Brain microvascular endothelial cell (primary cell): ENCODE results near the gene KIZ.

Source experiments
- DNase-seq: peaks from one replicate; pipeline ENCODE4 v3.0.0-alpha.2; 2020
- H3K27ac ChIP-seq: fragments of 250-450 bp; sonication (Bioruptor Pico); 2 replicates; pipeline ENCODE4 v1.5.1; 2020; ENCODE audit warnings: mild to moderate bottlenecking, moderate library complexity
- H3K27me3 ChIP-seq: fragments of 250-450 bp; sonication (Bioruptor Pico); replicated peaks from 2 replicates; pipeline ENCODE4 v1.5.1; 2020; ENCODE audit warnings: mild to moderate bottlenecking
- H3K36me3 ChIP-seq: fragments of 250-450 bp; sonication (Bioruptor Pico); replicated peaks from 2 replicates; pipeline ENCODE4 v1.5.1; 2020; ENCODE audit warnings: mild to moderate bottlenecking
- H3K4me3 ChIP-seq: 2 replicates; pipeline ENCODE4 v1.5.1; 2011; ENCODE audit warnings: low read depth, mild to moderate bottlenecking, control low read depth, low read length, moderate library complexity
- CTCF ChIP-seq: IDR thresholded peaks from 2 replicates; pipeline ENCODE4 v1.5.1; 2011; ENCODE audit warnings: low read depth, mild to moderate bottlenecking, moderate library complexity, low read length, control low read depth, inconsistent platforms; ENCODE audit errors: missing control alignments
- in situ Hi-C: cut with HindIII; loops from 2 replicates; pipeline ENCODE4 v1.10.0; 2017; ENCODE audit warnings: low sequenced_read_pairs, low pct_ligation_motif_present

Gene KIZ

GRCh38 chr20:21269772-21270171 is 143.9 kb downstream of the KIZ start:
- Histone ChIP-seq H3K36me3 (no peaks in the 10 kb centered on the region), H3K4me3 (no peak overlapping the region), H3K27me3 (no peaks in the 10 kb centered on the region), H3K27ac (no peak overlapping the region)
- no peak for TF ChIP-seq CTCF
- in situ Hi-C loops: no loop called here
- no peak for DNase-seq

GRCh38 chr20:21270806-21271205 is 144.9 kb downstream of the KIZ start:
- Histone ChIP-seq H3K4me3 (no peak overlapping the region), H3K27me3 (no peaks in the 10 kb centered on the region), H3K27ac (no peak overlapping the region), H3K36me3 (no peaks in the 10 kb centered on the region)
- no peak for DNase-seq
- no peak for TF ChIP-seq CTCF
- in situ Hi-C loops: no loop called here

- in situ Hi-C loops: no loop called here
- no peaks in the 10 kb centered on the region for H3K27me3 ChIP-seq
- no peak for TF ChIP-seq CTCF
- no peak for DNase-seq
- no peak overlapping the region for H3K4me3 ChIP-seq
- no peaks in the 10 kb centered on the region for H3K36me3 ChIP-seq
- H3K27ac ChIP-seq: no peak overlapping the region
Measured at GRCh38 chr20:21272279-21272678, 146.4 kb downstream of the KIZ start.

- Histone ChIP-seq H3K36me3 (no peaks in the 10 kb centered on the region), H3K27me3 (no peaks in the 10 kb centered on the region), H3K27ac (no peak overlapping the region), H3K4me3 (no peak overlapping the region)
- TF ChIP-seq CTCF: no peak
- in situ Hi-C loops: no loop called here
- DNase-seq: no peak
Measured at GRCh38 chr20:21272679-21273078, 146.8 kb downstream of the KIZ start.

- no peaks in the 10 kb centered on the region for H3K36me3 ChIP-seq
- H3K27me3 ChIP-seq: no peaks in the 10 kb centered on the region
- in situ Hi-C loops: no loop called here
- no peak for DNase-seq
- TF ChIP-seq CTCF: no peak
- H3K27ac ChIP-seq: no peak overlapping the region
- H3K4me3 ChIP-seq: no peak overlapping the region
Measured at GRCh38 chr20:21273755-21274386, 148.0 kb downstream of the KIZ start.

- TF ChIP-seq CTCF: no peak
- H3K27me3 ChIP-seq: no peaks in the 10 kb centered on the region
Measured at GRCh38 chr20:21278829-21279228, 152.9 kb downstream of the KIZ start.

More at GRCh38 chr20:21278829-21279228, 152.9 kb downstream of the KIZ start:
- in situ Hi-C loops: no loop called here
- no peak overlapping the region for H3K27ac ChIP-seq
- no peak for DNase-seq
- H3K4me3 ChIP-seq: no peak overlapping the region
- H3K36me3 ChIP-seq: no peaks in the 10 kb centered on the region
